ENCODE results near the gene S1PR5.

S1PR5 gene

GRCh38 chr19:10467104-10467706 lies 50.0 kb downstream of the S1PR5 start:
- DNase-seq (ENCODE audit: low spot score) = no peak

- DNase-seq (ENCODE audit: low spot score) = no peak
These were observed 52.8 kb downstream of the S1PR5 start for GRCh38 chr19:10464456-10464855.
